ENCODE measurements around the gene ATG4B.
A peak's percentile ranks its signal among the peaks of the same experiment; 100 is the strongest.

ATG4B gene

GRCh38 chr2:241635756-241636155 is 1.7 kb upstream of the ATG4B start:
- no peak for TF ChIP-seq CTCF (conservative IDR thresholded peaks at IDR 0.05; ENCODE audit: low read depth, low read length)
- H3K4me3 ChIP-seq (ENCODE audit: low read length) = peak overlapping the region; percentile 84
- no peak for DNase-seq (ENCODE audit: low read depth)

- no peak for DNase-seq (ENCODE audit: low read depth)
- H3K4me3 ChIP-seq (ENCODE audit: low read length) = peak overlapping the region; percentile 84
- TF ChIP-seq CTCF (conservative IDR thresholded peaks at IDR 0.05; ENCODE audit: low read depth, low read length) = no peak
Measured at GRCh38 chr2:241636182-241637017, 1.1 kb upstream of the ATG4B start.

- no peak for TF ChIP-seq CTCF (conservative IDR thresholded peaks at IDR 0.05; ENCODE audit: low read depth, low read length)
- peak overlapping the region; percentile 84 for H3K4me3 ChIP-seq (ENCODE audit: low read length)
- no peak for DNase-seq (ENCODE audit: low read depth)
Measured at GRCh38 chr2:241637795-241638660, 535 bp downstream of the ATG4B start.

GRCh38 chr2:241638940-241639339 is 1.4 kb downstream of the ATG4B start:
- no peak for DNase-seq (ENCODE audit: low read depth)
- H3K4me3 ChIP-seq (ENCODE audit: low read length) = no peak overlapping the region
- TF ChIP-seq CTCF (conservative IDR thresholded peaks at IDR 0.05; ENCODE audit: low read depth, low read length) = no peak

- no peak overlapping the region for H3K4me3 ChIP-seq (ENCODE audit: low read length)
- TF ChIP-seq CTCF (conservative IDR thresholded peaks at IDR 0.05; ENCODE audit: low read depth, low read length) = no peak
- DNase-seq (ENCODE audit: low read depth) = no peak
Measured at GRCh38 chr2:241639385-241639784, 1.9 kb downstream of the ATG4B start.

- TF ChIP-seq CTCF (conservative IDR thresholded peaks at IDR 0.05; ENCODE audit: low read depth, low read length) = no peak
- H3K4me3 ChIP-seq (ENCODE audit: low read length) = no peak overlapping the region
- DNase-seq (ENCODE audit: low read depth) = no peak
Measured at GRCh38 chr2:241640165-241640795, 2.8 kb downstream of the ATG4B start.

All from retinal pigment epithelial cell (primary cell).